ENCODE results near the gene SLC35F3. TPM values are rescaled to one million over a fixed set of nuclear protein-coding genes. Genes with fewer than 3 reads are reported as not detected.

The SLC35F3 gene
- total and polyA plus RNA-seq, 9 of the 15 experiments (the other 6 are each of a cell fraction or from before 2014, with no cell fraction given): 0.04 to 0.07 (median 0.04) TPM; not detected in 6

- TF ChIP-seq MBD1 (CRISPR knock-in tag; IDR thresholded peaks at IDR 0.05): no peak
- peak; percentile 44; the same call in 1 of the 2 replicates for TF ChIP-seq XRCC5 (IDR thresholded peaks at IDR 0.05; ENCODE audit: low read depth, low read length)
- no peak for TF ChIP-seq KAT2B (IDR thresholded peaks at IDR 0.05; ENCODE audit: low read depth, low read length)
- TF ChIP-seq ZNF551 (CRISPR knock-in tag; IDR thresholded peaks at IDR 0.05): no peak
- TF ChIP-seq ETV1 (tag; conservative IDR thresholded peaks at IDR 0.05; ENCODE audit: low read depth): peak; percentile 90
- no peak; a peak in 2 of 4 replicates for TF ChIP-seq TBL1XR1 (IDR thresholded peaks at IDR 0.05; ENCODE audit: low read length in 2 of 2)
- TF ChIP-seq FOXP4 (CRISPR knock-in tag; IDR thresholded peaks at IDR 0.05; ENCODE audit: borderline replicate concordance): 0 out of 2 replicates have a peak, but pooled peaks have one; percentile 16
- peak; percentile 5; the same call in 1 of the 2 replicates for TF ChIP-seq TEAD4 (IDR thresholded peaks at IDR 0.05; ENCODE audit: low read length)
- no peak for TF ChIP-seq TEAD4 (CRISPR knock-in tag; IDR thresholded peaks at IDR 0.05; ENCODE audit: borderline replicate concordance)
- TF ChIP-seq KLF16 (IDR thresholded peaks at IDR 0.05): peak; percentile 77; the same call in 1 of the 2 replicates
- peak; percentile 92 for TF ChIP-seq SMAD1 (IDR thresholded peaks at IDR 0.05; ENCODE audit: low read depth, low read length, partially characterized antibody)
- TF ChIP-seq EP300 (IDR thresholded peaks at IDR 0.05; ENCODE audit: low read length): peak; percentile 63
- no peak; the same call in 1 of the 2 replicates for TF ChIP-seq ZNF830 (CRISPR knock-in tag; IDR thresholded peaks at IDR 0.05)
- TF ChIP-seq VEZF1 (CRISPR knock-in tag; IDR thresholded peaks at IDR 0.05): peak; percentile 64
- peak; percentile 53; the same call in 1 of the 2 replicates for TF ChIP-seq NCOR1 (IDR thresholded peaks at IDR 0.05)
- TF ChIP-seq ZNF507 (tag; conservative IDR thresholded peaks at IDR 0.05): no peak
- no peak for TF ChIP-seq FOXA1 (IDR thresholded peaks at IDR 0.05; ENCODE audit: borderline replicate concordance)
- peak; percentile 92 for TF ChIP-seq HBP1 (CRISPR knock-in tag; IDR thresholded peaks at IDR 0.05)
- TF ChIP-seq ZNF778 (CRISPR knock-in tag; IDR thresholded peaks at IDR 0.05): no peak
- TF ChIP-seq RHOXF2B (CRISPR knock-in tag; conservative IDR thresholded peaks at IDR 0.05): 0 out of 2 replicates have a peak, but pooled peaks have one; percentile 26
- 0 out of 2 replicates have a peak, but pooled peaks have one; percentile 39 for TF ChIP-seq ZNF3 (CRISPR knock-in tag; IDR thresholded peaks at IDR 0.05)
- peak; percentile 98 for TF ChIP-seq RBFOX2 (IDR thresholded peaks at IDR 0.05; ENCODE audit: low read depth, low read length)
Observed at GRCh38 chr1:234373064-234373958, 468.8 kb downstream of the SLC35F3 start, which contains the start of gene COA6 (continued).

Measured in K562 (cell line).